Stomach (tissue), 4 donors: ENCODE data around the gene KBTBD4.

Experiments used
- CTCF ChIP-seq, 7 experiments: fragments of 450-650 bp in 4 of 7; fragments of 200-600 bp in 3 of 7; sonication (generic) in 3 of 7; IDR thresholded peaks; one replicate each; pipeline ENCODE4 v1.5.1; 2016 to 2019; ENCODE audit warnings: antibody characterized with exemption in 7 of 7, control low read depth in 2 of 7, mild to moderate bottlenecking in 1 of 7
- EP300 ChIP-seq: sonication (generic); formaldehyde crosslinking; IDR thresholded peaks from one replicate; pipeline ENCODE4 v1.6.1; 2017; ENCODE audit warnings: antibody characterized with exemption
- POLR2A ChIP-seq, 4 donors: fragments of 450-650 bp; IDR thresholded peaks; one replicate each; pipeline ENCODE4 v1.6.1; 2016; ENCODE audit warnings: antibody characterized with exemption in 4 of 4, control low read depth in 2 of 4, mild to moderate bottlenecking in 1 of 4, moderate library complexity in 1 of 4

GRCh38 chr11:47527186-47527585 is 51.6 kb downstream of the KBTBD4 start:
- TF ChIP-seq EP300 (no peak), CTCF (IDR thresholded peaks at IDR 0.05) (no peak), POLR2A (IDR thresholded peaks at IDR 0.05) (no peak)
